ENCODE data around the gene WSB1.

DNA sequence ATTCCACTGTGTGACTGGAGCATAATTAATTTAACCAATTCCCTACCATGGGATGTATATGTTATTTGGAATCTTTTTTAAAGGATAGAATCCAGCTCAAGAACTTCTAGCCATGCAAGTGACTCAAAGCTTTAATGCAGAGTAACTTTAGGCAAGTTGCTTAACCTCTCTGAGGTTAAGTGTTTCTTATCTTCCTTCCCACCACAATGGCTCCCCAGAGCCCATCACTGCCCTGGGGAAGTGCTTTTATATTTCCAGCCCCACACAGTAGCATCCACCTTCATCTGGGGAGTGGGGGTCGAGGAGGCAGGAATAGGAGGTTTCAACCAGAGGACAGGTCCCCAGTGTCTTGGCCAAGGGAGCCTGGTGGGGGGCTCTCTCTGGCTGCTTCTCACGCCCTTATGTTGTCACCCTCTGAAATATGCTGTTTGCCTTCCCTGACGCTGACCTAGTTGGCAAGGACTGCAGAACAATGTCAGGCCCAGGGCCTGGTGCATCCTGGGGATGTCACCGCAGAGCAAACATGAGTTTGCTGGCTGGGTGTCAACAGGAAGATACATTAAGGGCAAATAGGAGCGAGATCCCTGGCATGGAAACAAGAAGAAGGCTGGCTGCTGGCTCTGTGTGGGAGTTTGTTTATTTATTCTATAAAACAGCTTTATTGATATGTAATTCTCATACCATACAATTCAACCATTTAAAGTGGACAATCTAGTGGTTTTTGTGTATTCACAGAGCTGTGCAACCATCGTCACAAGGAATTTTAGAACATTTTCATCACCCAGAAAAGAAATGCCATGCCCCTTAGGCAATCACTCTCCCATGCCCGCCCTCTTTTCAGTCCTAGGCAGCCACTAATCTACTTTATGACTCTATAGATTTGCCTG is 46.6 kb upstream of the WSB1 start:
- TF ChIP-seq, protein P1, sequence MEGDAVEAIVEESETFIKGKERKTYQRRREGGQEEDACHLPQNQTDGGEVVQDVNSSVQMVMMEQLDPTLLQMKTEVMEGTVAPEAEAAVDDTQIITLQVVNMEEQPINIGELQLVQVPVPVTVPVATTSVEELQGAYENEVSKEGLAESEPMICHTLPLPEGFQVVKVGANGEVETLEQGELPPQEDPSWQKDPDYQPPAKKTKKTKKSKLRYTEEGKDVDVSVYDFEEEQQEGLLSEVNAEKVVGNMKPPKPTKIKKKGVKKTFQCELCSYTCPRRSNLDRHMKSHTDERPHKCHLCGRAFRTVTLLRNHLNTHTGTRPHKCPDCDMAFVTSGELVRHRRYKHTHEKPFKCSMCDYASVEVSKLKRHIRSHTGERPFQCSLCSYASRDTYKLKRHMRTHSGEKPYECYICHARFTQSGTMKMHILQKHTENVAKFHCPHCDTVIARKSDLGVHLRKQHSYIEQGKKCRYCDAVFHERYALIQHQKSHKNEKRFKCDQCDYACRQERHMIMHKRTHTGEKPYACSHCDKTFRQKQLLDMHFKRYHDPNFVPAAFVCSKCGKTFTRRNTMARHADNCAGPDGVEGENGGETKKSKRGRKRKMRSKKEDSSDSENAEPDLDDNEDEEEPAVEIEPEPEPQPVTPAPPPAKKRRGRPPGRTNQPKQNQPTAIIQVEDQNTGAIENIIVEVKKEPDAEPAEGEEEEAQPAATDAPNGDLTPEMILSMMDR (IDR thresholded peaks at IDR 0.05; ENCODE audit: control extremely low read depth in 1 of 3, insufficient read depth in 1 of 3, low read depth in 1 of 3, low read length in 3 of 3): no peak
- TF ChIP-seq ZNF274 (IDR thresholded peaks at IDR 0.05; ENCODE audit: borderline replicate concordance, extremely low read depth, low read length) (no peak), POLR2A (IDR thresholded peaks at IDR 0.05; ENCODE audit: control extremely low read depth in 1 of 2, low read depth in 2 of 2, low read length in 2 of 2) (no peak), CREB1 (IDR thresholded peaks at IDR 0.05) (no peak), POLR2AphosphoS5 (IDR thresholded peaks at IDR 0.05; ENCODE audit: low read depth, low read length) (no peak), EP300 (IDR thresholded peaks at IDR 0.05; ENCODE audit: borderline replicate concordance in 1 of 2, low read depth in 2 of 2, low read length in 2 of 2) (no peak), RAD21 (IDR thresholded peaks at IDR 0.05 in 1 of 2, conservative IDR thresholded peaks at IDR 0.05 in 1 of 2; ENCODE audit: low read depth in 2 of 2, low read length in 2 of 2) (no peak)
- TF ChIP-seq, protein P2, sequence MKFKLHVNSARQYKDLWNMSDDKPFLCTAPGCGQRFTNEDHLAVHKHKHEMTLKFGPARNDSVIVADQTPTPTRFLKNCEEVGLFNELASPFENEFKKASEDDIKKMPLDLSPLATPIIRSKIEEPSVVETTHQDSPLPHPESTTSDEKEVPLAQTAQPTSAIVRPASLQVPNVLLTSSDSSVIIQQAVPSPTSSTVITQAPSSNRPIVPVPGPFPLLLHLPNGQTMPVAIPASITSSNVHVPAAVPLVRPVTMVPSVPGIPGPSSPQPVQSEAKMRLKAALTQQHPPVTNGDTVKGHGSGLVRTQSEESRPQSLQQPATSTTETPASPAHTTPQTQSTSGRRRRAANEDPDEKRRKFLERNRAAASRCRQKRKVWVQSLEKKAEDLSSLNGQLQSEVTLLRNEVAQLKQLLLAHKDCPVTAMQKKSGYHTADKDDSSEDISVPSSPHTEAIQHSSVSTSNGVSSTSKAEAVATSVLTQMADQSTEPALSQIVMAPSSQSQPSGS (IDR thresholded peaks at IDR 0.05; ENCODE audit: low read length): no peak

Measured in H1 (cell line).